ENCODE data around the gene MAP7D1.
"Not testable (repeated sequence)": the region's sequence is repeated elsewhere in the genome, so short reads cannot be mapped to it uniquely, and the experiment has no call there.

The MAP7D1 gene

GRCh38 chr1:36175137-36176095 lies 19.5 kb downstream of the MAP7D1 start:
- peak; percentile 48 for DNase-seq (ENCODE audit: low read depth)

GRCh38 chr1:36176106-36176949 lies 20.4 kb downstream of the MAP7D1 start:
- H3K4me3 ChIP-seq (ENCODE audit: low read length): no peak overlapping the region
- H3K9me3 ChIP-seq (ENCODE audit: control insufficient read depth, low read length): no peaks in the 10 kb centered on the region
- peaks cover 92% of the 10 kb centered on the region for H3K36me3 ChIP-seq (ENCODE audit: control insufficient read depth, insufficient read depth, low read length, severe bottlenecking)
- no peak overlapping the region for H3K9ac ChIP-seq (ENCODE audit: low read length)
- no peaks in the 10 kb centered on the region for H3K27me3 ChIP-seq (replicated peaks; ENCODE audit: control insufficient read depth, insufficient read depth, low read length)
- peaks cover 5% of the 10 kb centered on the region for H3K4me1 ChIP-seq (ENCODE audit: control insufficient read depth, insufficient read depth, low read length)
- DNase-seq (ENCODE audit: low read depth): no peak

More at GRCh38 chr1:36175137-36176095, 19.5 kb downstream of the MAP7D1 start:
- Histone ChIP-seq H3K9ac (ENCODE audit: low read length) (no peak overlapping the region), H3K36me3 (ENCODE audit: control insufficient read depth, insufficient read depth, low read length, severe bottlenecking) (peaks cover 90% of the 10 kb centered on the region), H3K9me3 (ENCODE audit: control insufficient read depth, low read length) (no peaks in the 10 kb centered on the region), H3K4me3 (ENCODE audit: low read length) (no peak overlapping the region), H3K27me3 (replicated peaks; ENCODE audit: control insufficient read depth, insufficient read depth, low read length) (no peaks in the 10 kb centered on the region), H3K4me1 (ENCODE audit: control insufficient read depth, insufficient read depth, low read length) (peaks cover 5% of the 10 kb centered on the region)

GRCh38 chr1:36177589-36178431 lies 21.9 kb downstream of the MAP7D1 start:
- H3K4me3 ChIP-seq (ENCODE audit: low read length): no peak overlapping the region

GRCh38 chr1:36178471-36179219 lies 22.7 kb downstream of the MAP7D1 start:
- peaks cover 74% of the 10 kb centered on the region for H3K36me3 ChIP-seq (ENCODE audit: control insufficient read depth, insufficient read depth, low read length, severe bottlenecking)
- peaks cover 11% of the 10 kb centered on the region for H3K4me1 ChIP-seq (ENCODE audit: control insufficient read depth, insufficient read depth, low read length)
- H3K9ac ChIP-seq (ENCODE audit: low read length): no peak overlapping the region
- DNase-seq (ENCODE audit: low read depth): no peak
- no peaks in the 10 kb centered on the region for H3K27me3 ChIP-seq (replicated peaks; ENCODE audit: control insufficient read depth, insufficient read depth, low read length)
- H3K9me3 ChIP-seq (ENCODE audit: control insufficient read depth, low read length): no peaks in the 10 kb centered on the region
- H3K4me3 ChIP-seq (ENCODE audit: low read length): no peak overlapping the region

More at GRCh38 chr1:36177589-36178431, 21.9 kb downstream of the MAP7D1 start:
- DNase-seq (ENCODE audit: low read depth): no peak
- Histone ChIP-seq H3K4me1 (ENCODE audit: control insufficient read depth, insufficient read depth, low read length) (peaks cover 3% of the 10 kb centered on the region), H3K36me3 (ENCODE audit: control insufficient read depth, insufficient read depth, low read length, severe bottlenecking) (peaks cover 83% of the 10 kb centered on the region), H3K9ac (ENCODE audit: low read length) (no peak overlapping the region), H3K27me3 (replicated peaks; ENCODE audit: control insufficient read depth, insufficient read depth, low read length) (no peaks in the 10 kb centered on the region), H3K9me3 (ENCODE audit: control insufficient read depth, low read length) (no peaks in the 10 kb centered on the region)

GRCh38 chr1:36179220-36179600 lies 23.2 kb downstream of the MAP7D1 start:
- no peak overlapping the region for H3K4me3 ChIP-seq (ENCODE audit: low read length)
- H3K27me3 ChIP-seq (replicated peaks; ENCODE audit: control insufficient read depth, insufficient read depth, low read length): no peaks in the 10 kb centered on the region
- peaks cover 12% of the 10 kb centered on the region for H3K4me1 ChIP-seq (ENCODE audit: control insufficient read depth, insufficient read depth, low read length)
- DNase-seq (ENCODE audit: low read depth): no peak
- no peaks in the 10 kb centered on the region for H3K9me3 ChIP-seq (ENCODE audit: control insufficient read depth, low read length)
- H3K9ac ChIP-seq (ENCODE audit: low read length): no peak overlapping the region
- peaks cover 69% of the 10 kb centered on the region for H3K36me3 ChIP-seq (ENCODE audit: control insufficient read depth, insufficient read depth, low read length, severe bottlenecking)

- no peak for DNase-seq (ENCODE audit: low read depth)
- no peak overlapping the region for H3K4me3 ChIP-seq (ENCODE audit: low read length)
- peaks cover 38% of the 10 kb centered on the region for H3K36me3 ChIP-seq (ENCODE audit: control insufficient read depth, insufficient read depth, low read length, severe bottlenecking)
- peak overlapping the region; percentile 27 for H3K9ac ChIP-seq (ENCODE audit: low read length)
- peaks cover 21% of the 10 kb centered on the region for H3K4me1 ChIP-seq (ENCODE audit: control insufficient read depth, insufficient read depth, low read length)
- no peaks in the 10 kb centered on the region for H3K27me3 ChIP-seq (replicated peaks; ENCODE audit: control insufficient read depth, insufficient read depth, low read length)
- no peaks in the 10 kb centered on the region for H3K9me3 ChIP-seq (ENCODE audit: control insufficient read depth, low read length)
These were observed 26.8 kb downstream of the MAP7D1 start for GRCh38 chr1:36182734-36183133.

GRCh38 chr1:36183309-36183856 lies 27.4 kb downstream of the MAP7D1 start:
- no peak overlapping the region for H3K4me3 ChIP-seq (ENCODE audit: low read length)
- no peaks in the 10 kb centered on the region for H3K27me3 ChIP-seq (replicated peaks; ENCODE audit: control insufficient read depth, insufficient read depth, low read length)
- H3K4me1 ChIP-seq (ENCODE audit: control insufficient read depth, insufficient read depth, low read length): peaks cover 25% of the 10 kb centered on the region
- DNase-seq (ENCODE audit: low read depth): no peak
- H3K36me3 ChIP-seq (ENCODE audit: control insufficient read depth, insufficient read depth, low read length, severe bottlenecking): peaks cover 34% of the 10 kb centered on the region
- peak overlapping the region; percentile 27 for H3K9ac ChIP-seq (ENCODE audit: low read length)
- no peaks in the 10 kb centered on the region for H3K9me3 ChIP-seq (ENCODE audit: control insufficient read depth, low read length)

- no peaks in the 10 kb centered on the region for H3K27me3 ChIP-seq (replicated peaks; ENCODE audit: control insufficient read depth, insufficient read depth, low read length)
- peak overlapping the region; percentile 85 for H3K9ac ChIP-seq (ENCODE audit: low read length)
- peak overlapping the region; percentile 42 for H3K4me3 ChIP-seq (ENCODE audit: low read length)
- peaks cover 20% of the 10 kb centered on the region for H3K4me1 ChIP-seq (ENCODE audit: control insufficient read depth, insufficient read depth, low read length)
- DNase-seq (ENCODE audit: low read depth): peak; percentile 95
- no peaks in the 10 kb centered on the region for H3K36me3 ChIP-seq (ENCODE audit: control insufficient read depth, insufficient read depth, low read length, severe bottlenecking)
- no peaks in the 10 kb centered on the region for H3K9me3 ChIP-seq (ENCODE audit: control insufficient read depth, low read length)
These were observed 32.0 kb downstream of the MAP7D1 start for GRCh38 chr1:36187800-36188593.

GRCh38 chr1:36196805-36197204 lies 40.8 kb downstream of the MAP7D1 start:
- DNase-seq (ENCODE audit: low read depth); H3K4me3 ChIP-seq (ENCODE audit: low read length); H3K36me3 ChIP-seq (ENCODE audit: control insufficient read depth, insufficient read depth, low read length, severe bottlenecking); H3K9ac ChIP-seq (ENCODE audit: low read length); H3K9me3 ChIP-seq (ENCODE audit: control insufficient read depth, low read length); H3K27me3 ChIP-seq (replicated peaks; ENCODE audit: control insufficient read depth, insufficient read depth, low read length): not testable (repeated sequence)
- H3K4me1 ChIP-seq (ENCODE audit: control insufficient read depth, insufficient read depth, low read length): peaks cover 10% of the 10 kb centered on the region
